ENCODE measurements around the gene UBE3C.
"Not testable (repeated sequence)": the region's sequence is repeated elsewhere in the genome, so short reads cannot be mapped to it uniquely, and the experiment has no call there.

Gene UBE3C

DNA sequence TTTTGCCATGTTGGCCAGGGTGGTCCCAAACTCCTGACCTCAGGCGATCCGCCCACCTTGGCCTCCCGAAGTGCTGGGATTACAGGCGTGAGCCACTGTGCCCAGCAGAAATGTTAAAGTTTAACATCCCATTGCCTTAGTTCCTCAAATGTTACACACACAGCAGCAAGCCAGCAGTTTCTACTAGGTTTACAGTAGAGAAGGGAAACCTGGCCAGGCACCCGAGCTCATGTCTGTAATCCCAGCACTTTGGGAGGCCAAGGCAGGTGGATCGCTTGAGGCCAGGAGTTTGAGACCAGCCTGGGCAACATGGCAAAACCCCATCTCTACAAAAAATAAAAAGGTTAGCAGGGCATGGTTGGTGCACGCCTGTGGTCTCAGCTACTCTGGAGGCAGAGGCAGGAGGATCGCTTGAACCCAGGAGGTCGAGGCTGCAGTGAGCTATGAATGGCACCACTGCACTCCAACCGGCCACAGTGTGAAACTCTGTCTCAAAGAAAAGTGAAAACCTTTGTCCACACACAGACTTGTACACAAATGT lies 135.4 kb downstream of the UBE3C start:
- not testable (repeated sequence) for DNase-seq

DNA sequence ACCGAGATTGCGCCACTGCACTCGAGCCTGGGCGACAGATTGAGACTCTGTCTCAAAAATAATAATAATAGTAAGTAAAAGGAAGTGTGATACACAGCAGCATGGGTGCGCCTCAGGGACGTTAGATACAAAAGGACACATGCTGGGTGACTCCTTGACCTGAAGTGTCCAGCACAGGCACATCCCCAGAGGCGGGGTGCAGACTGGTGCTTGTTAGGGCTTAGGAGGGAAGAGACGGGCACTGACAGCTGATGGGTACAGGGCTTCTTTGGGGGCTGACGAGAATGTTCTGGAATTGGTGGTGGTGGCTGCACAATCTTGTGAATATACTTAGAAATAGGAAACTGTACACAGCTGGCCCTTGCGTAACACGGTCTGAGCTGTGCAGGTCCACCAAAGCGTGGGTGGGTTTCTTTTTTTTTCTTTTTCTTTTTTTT lies 136.3 kb downstream of the UBE3C start:
- no peak for DNase-seq

DNA sequence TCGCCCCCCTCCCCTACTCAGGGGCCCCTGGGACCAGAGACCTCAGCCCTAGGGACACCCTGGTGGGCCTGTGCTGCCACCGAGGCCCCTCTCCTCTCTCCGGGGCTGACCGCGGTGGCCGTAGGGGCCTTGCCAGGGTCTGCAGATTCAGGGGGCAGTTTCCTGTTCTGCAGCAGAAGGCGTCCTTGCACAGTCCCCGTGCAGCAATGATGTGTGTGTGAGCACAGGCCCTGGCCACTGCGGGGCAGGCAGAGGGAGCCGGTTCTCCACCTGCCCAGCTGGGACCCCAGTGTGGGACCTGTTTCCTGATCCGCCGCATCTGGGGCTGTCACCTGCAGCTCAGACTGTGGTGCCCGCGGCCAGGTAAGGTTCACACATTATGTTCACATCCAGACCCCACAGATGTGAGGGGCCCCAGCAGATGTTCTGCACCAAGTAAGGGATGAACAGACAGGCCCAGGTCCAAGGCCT lies 137.4 kb downstream of the UBE3C start:
- DNase-seq: no peak

DNA sequence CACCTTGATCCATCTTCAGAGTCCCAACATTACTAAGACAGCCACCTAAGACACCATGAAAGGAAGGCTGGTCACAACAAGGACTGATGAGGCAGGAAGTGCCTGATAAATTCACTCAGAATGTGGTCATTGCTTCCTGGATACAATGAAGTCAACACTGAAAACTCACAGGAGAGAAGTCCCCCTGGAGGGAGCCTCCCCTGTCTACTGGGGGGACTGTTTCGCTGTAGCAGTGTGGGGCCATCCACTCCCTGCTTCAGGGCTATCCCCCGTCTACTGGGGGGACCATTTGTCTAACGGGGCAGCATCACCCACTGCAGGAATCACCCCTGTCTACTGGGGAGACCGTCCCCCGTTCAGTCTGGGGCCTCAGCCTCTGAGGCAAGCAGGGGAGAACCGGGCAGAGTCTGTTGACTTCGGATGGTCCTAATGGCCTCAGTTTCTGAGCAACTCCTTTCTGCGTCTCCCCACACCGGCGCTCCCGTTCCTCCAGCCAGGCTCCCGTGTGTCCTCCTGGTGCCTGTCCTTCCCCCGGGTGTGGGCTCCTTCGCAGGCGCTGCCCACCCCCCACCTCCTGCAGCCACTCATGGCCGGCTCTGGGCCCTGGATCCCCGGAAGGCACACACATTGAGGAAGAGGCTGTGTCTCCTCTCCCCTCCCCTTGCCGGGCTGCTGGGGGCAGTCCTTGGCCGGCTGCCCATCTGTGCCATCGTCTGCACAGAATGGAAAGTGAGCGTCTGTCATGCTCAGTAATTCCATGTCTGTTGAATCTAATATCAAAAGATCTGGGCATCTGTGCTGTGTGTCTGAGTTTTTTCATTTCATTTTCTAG lies 138.2 kb downstream of the UBE3C start:
- DNase-seq: no peak

DNA sequence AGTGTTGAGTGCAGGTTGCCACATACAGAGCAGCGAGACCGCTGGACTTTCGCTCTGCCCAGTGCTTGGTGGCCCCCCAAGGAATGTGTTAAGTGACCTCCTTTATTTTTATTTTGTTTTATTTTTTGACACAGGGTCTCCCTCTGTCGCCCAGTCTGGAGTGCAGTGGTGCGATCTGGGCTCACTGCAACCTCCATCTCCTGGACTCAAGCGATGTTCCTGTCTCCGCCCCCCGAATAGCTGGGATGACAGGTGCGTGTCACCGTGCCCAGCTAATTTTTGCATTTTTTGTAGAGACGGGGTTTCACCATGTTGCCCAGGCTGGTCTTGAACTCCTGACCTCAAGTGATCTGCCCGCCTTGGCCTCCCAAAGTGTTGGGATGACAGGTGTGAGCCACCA lies 138.8 kb downstream of the UBE3C start:
- not testable (repeated sequence) for DNase-seq

DNA sequence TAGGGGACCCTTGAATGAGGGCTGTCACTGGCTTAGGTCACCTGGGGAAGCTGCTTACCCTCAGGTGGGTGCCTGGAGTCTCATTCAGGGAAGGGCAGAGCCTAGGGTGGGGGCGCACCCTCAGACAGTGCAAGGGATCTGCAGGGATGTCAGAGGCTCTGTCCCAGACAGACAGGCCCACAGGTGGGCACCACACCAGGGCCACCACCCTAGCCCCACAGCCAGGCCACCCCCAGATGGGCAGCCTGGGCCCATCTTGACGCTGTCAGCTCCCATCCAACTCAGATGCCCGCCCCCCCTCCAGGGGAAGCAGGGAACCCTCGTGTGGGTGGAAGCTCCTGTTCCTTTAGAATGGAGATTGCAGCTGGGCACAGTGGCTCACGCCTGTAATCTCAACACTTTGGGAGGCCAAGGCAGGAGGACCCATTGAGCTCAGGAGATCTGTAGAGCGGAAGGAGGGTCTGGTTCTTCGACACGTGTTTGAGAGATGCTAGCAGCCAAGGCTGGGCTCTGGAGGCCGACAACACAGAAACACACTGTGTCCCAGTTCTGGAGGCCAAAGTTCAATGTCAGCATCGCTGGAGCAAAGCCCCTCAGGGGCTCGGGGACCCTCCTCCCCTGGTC lies 139.6 kb downstream of the UBE3C start:
- no peak for DNase-seq

DNA sequence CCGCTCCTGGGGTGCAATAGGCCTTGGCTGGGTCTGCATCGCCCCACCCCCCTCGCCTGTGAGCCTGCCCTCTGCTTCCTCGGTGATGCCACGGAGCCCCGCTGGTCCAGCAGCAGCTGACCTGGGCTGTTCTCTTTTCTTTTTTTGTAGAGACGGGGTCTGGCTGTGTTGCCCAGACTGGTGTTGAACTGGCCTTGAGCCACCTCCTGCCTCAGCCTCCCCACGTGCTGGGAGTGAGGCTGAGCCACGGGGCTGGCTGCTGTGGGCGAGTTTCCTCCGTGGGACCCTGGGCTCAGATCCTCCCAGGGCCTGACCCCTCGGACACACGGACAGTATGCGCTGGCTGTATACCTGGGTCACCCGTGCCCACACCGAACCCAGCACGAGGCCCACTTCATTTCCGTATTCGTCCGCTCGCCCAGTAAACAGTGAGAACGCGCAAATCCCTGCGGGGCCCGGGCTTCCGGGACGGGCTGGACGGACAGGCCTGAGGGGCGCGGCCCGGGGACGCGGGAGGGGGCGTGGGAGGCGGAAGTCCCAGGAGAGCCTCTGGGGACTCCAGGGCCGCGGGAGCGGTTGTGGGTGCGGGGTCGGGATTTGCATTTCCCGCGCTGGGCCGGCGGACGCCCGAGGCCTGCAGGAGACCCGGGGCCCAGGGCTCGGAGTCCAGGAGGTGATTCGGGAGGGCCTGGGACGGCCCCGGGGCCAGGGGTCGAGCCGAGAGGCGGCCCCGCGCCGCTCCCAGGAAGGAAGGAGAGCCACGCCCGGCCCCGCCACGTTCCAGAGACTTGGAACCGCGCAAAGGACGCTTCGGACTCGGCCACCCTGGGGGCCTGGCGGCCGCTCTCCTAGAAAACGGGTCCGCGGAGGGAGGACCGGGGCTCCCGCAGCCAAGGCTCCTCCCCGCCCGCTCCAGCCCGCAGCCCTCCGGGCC lies 140.3 kb downstream of the UBE3C start:
- no peak for DNase-seq

DNA sequence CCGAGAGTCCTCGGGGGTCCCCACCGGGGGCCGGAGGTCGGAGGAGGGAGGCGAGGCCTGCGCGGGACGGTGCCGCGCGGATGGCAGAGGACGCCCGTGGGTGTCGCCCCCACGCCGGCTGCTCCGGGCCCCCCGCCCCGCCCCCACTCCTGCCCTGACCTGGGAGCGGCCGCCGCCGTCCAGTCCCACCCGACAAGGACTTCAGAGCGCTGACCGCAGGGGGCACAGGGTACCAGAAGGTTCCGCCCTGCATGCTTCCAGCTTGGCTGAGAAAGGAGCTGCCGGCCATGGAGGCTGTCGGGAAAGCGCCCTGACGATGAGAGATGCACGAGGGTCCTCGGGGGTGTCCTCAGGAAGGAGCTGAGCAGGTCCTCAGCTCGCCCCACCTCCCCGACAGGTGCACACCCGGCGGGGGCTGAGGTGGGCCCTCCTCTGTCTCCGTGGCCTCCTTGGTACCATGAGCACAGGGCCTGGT lies 141.1 kb downstream of the UBE3C start:
- DNase-seq: no peak

DNA sequence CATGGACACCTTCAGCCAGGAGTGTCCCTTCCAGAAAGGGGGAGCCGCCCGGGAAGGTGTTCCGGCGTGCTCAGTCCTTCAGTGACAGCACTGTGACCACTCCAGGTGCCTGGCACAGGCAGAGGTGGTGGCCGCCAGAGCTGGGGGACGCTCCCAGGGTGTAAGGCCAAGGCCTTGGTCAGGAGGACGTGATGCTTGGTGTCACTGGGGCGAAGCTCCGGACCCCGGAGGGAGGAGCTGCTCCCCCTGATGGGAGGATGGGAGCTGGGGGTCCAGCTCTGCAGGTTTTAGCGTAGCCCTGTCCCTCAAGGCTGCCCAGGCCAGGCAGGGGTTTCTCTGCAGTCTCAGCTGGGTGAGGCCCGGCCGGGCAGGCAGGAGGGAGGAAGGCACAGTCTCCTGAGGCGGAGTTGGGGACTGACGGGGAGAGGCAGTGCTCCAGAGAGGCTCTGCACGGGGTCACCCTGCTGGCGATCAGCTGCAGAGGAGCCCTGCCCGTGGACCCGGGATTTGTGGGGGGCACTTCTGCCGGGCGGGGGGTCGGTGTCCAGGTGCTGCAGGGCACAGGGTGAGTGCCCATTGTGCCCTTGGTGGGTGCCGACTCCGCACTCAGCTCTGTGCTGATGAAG lies 141.6 kb downstream of the UBE3C start:
- DNase-seq: no peak

DNA sequence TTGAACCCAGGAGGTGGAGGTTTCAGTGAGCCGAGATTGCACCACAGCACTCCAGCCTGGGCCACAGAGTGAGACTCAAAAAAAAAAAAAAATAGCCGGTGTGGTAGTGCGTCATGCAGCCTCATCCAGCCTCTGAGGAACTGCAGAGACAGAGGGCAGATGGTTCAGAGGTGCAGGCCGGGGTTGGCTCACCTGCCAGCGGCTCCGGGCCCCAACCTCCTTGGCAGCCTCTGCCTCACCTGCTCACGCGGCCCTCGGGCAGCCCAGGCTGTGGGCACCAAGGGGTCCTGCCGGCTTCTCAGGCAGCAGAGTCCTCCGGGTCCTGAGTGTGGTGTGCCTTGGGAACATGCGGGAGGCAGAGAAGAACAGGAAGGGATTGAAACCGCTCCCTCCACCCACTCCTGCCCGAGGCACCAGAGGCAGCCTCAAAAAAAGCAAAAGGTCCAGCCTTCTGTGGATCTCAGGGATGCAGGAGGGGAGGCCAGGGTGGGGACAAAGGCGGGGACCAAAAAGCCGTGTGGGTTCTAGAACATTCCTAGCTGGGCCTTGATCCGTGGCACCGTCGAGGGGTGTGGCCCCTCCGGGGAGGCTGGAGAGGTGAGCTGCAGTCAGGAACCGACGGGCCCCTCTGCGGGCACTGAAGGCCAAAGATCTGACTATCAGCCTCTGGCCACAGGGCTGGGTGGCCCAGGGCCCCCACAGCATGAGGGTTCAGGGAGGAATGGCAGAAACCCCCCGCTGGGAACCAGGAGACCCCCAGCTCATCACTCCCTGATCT lies 142.7 kb downstream of the UBE3C start:
- no peak for DNase-seq

DNA sequence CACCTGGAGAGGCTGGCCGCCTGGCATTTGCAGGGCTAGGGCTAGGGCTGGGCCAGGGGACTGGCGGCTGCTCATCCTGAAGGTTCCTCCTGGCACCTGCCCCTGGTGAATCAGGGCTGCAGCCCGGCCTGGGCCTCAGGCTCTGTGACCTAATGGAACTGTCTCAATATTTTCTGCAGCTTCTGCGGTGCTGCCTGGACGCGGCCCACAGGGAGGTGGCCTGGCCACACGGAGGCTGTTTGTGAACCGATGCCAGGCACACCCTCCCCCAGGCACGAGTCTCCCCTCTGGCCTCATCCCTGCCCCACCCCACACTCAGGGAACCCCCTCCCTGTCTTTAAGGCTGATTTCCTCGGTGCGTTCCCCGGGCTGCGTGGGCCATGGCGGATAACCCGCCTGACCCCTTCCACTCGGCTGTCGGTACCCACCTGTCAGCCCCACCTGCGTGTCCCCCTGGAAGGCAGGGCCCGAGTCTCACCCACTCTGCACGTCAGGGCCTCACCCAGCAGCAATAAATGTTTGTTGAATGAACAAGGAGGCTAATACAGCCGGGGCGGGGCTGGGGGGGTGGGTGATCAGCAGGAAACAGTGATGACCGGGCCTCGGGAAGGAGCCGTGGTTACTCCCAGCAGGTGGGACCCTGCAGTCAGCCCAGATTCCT lies 143.5 kb downstream of the UBE3C start:
- no peak for DNase-seq

DNA sequence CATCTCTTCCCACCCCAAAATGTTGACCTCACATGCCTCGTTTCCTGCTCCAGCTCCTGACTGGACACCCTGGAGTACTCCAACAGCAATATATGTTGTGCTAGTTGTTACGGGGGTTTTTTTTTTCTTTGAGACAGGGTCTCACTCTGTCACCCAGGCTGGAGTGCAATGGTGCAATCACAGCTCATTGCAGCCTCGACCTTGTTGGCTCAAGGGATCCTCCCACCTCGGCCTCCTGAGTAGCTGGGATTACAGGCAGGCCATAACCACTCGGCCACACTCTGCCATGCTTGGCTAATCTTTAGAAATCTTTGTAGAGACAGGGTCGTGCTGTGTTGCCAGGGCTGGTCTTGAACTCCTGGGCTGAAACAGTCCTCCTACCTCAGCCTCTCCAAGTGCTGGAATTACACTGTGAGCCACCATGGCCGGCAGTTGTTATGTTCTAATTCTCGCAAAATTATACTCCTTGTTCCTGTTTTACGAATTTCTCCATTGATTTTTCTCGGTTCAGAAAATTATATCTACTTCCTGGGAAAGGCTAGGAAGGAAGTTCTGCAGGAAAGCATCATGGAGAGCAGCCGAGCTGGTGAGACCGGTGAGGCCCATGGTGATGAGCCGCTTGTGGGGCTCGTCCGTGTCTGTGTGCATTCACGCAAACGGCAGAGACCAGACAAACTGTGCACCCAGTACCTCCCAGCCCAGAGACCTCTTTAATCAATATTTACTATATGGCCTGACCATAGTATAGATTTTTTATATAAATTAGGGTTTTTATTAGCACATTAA lies 145.7 kb downstream of the UBE3C start:
- no peak for DNase-seq

DNA sequence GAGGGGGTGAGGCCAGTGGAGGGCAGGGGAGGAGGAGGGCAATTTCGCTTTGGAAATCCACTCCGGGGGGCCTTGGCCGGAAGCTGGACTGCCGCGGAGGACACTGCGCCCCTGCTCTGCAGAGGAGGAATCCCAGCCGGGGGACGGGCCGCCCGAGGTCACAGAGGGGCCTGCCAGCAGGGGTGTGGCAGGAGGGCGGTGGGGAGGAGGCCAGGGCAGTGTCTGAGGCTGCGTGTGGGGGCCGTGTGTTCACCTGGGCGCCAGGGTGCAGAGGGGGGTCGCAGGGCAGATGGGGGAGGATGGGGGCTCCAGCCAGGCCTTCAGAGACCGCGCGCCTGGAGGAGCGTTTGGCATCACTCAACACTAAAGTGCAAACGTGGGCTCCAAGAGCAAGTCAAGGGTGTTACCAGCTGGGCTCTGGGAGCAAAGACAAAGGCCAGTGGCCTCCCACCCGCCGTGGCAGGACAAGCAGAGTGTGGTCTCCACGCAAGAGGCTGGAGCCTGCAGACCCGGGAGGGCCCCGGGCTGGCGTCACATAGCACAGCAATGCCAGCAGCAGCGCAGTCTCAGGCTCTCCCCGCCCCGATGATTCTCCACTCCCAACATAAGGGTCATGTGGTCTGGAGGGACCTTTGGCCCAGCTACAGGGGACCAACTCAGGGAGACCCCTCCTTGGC lies 152.8 kb downstream of the UBE3C start:
- no peak for DNase-seq

DNA sequence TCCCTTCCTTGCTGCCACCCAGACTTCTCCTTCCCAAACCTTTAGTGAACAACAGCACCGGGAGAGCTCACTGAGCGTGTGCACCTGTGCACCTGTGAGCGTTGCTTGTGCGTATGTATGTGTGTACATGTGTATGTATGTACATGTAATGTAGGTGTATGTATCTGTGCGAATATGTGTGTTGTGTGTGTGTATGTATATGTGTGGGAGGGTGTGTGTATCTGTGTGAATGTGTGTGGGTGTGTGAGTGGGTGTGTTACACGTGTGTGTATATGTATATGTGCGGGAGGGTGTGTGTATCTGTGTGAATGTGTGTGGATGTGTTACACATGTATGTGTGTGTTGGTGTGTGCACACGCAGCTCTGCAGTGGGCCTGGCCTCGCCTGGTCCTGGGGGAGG lies 153.5 kb downstream of the UBE3C start:
- DNase-seq: no peak

DNA sequence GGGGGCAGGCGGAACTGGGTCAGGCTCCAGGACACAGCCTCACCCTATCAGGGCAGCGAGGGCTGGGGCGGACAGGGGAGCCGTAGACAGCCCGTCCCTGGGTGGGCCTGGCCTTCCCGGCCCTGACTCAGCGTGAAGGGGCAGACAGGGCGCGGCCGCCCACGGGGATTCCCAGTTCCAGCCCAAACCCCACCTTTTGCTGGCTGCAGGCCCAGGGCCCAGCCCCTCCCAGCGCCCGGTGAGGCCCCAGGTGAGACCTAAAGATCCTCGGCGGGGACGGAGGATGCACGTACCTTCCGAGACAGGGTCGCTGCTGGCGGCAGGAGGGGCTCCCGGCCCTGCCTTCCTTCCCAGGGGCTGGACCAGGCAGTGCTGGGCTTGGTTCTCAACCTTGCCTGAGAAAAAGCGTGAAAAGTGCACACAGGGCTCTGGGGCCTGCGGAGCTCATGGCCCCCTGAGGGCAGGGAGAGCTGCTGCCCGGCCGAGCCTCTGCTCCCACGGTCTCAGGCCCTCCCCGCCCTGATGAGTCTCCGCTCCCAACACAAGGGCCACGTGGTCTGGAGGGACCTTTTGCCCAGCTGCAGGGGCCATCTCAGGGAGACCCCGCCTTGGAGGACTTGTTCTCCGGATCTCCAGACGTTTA lies 154.2 kb downstream of the UBE3C start:
- no peak for DNase-seq

DNA sequence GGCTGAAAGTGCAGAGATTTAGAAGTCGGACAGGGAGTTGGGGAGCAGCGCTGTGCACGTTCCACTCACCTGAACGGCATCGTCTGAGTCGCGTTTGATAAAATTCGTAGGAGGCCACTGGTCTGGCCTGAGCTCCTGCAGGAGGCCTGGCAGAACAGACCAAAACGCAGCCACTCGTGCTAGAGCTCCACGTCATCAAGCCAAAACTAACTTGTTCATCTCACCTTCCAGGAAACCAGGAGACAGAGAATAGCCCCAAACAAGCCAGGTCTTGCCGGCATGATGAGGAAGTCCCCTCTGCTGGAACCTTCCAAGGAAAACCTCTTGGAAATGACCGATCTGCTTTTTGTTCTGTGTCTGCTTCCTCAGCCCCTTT lies 154.7 kb downstream of the UBE3C start:
- no peak for DNase-seq

DNA sequence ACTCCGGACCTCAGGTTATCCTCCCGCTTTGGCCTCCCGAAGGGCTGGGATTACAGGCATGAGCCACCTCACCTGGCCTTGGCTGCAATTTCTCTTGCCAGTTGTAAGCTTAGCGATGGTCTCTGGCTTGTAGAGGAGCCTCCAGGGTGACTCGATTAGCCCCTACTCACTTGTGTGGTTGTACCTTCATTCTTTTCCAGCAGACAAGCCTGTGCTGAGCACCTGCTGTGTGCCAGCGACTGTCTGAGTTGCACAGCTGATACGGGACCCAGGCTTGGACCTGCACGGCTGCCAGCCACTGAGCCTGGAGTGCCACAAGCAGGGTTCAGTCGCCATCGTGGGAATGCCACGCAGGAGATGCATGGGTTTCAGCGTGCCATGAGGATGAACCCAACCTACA lies 156.0 kb downstream of the UBE3C start:
- DNase-seq: no peak

DNA sequence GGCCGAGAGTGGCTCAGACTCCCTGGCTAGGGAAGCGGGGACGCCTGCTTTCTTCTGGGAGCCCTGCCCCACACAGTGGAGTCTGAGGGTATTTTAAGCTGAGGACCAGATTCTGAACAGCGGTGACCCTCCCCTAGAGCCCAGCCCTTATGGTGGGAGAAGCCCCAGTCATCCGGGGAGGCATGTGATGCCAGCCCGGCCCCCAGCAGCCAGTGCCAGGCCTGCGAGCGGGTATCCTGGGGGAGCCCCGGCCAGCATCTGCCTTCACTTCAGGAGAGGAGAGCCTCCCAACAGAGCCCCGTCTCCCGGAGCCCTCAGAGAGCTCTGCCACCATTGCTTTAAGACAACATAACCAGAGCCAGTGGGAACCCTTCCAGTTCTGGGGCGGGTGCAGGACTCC lies 156.6 kb downstream of the UBE3C start:
- no peak for DNase-seq

DNA sequence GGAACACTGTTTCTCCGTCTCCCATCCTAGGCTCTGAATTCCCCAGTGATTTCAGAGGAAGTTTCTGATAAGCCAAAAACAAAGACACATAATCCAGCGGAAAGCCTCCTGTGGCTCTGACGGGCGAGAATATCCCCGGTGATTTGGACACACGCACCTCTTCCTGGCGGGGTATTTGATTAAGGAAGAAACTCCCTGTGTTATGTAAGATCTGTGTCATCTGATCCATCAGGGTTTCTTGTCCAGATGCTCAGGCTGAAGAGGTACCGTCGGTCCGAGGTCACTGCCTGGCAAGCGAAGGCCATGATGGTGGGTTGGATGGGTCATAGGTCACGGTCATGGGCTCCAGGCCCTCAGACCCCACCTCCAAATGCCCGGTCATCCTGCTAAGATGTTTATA lies 158.5 kb downstream of the UBE3C start:
- DNase-seq: no peak
